Activated T-helper 1 cell treated with anti-CD3 and anti-CD28 coated beads, Interleukin-2, amount 50 U/mL, for 16 hours (primary cell): ENCODE data around the gene SLC35G1.

Experiments
- DNase-seq, 2 donors: peaks; one replicate each; pipeline ENCODE4 v3.0.0-alpha.2; 2020; ENCODE audit warnings: low read depth in 1 of 2, low spot score in 1 of 2

Gene SLC35G1

GRCh38 chr10:93893646-93894515 is at the start of gene SLC35G1:
Gene SLC35G1 (plus strand): TSS chr10:93893978. CDS start chr10:93894034, 56 bp downstream.
- peak; percentile 43 to 54 for DNase-seq

GRCh38 chr10:93844979-93845626 is 48.7 kb upstream of the SLC35G1 start:
- no peak for DNase-seq

GRCh38 chr10:93849593-93849992 is 44.2 kb upstream of the SLC35G1 start:
- DNase-seq: no peak

- no peak for DNase-seq
These were observed 43.5 kb upstream of the SLC35G1 start for GRCh38 chr10:93850031-93851015.

- no peak for DNase-seq
These were observed 42.6 kb upstream of the SLC35G1 start for GRCh38 chr10:93851169-93851568.

- no peak for DNase-seq
These were observed 41.2 kb upstream of the SLC35G1 start for GRCh38 chr10:93852476-93853095.

- no peak for DNase-seq
These were observed 38.8 kb upstream of the SLC35G1 start for GRCh38 chr10:93854975-93855374.

- no peak for DNase-seq
These were observed 37.2 kb upstream of the SLC35G1 start for GRCh38 chr10:93856349-93857145.

- no peak for DNase-seq
These were observed 34.6 kb upstream of the SLC35G1 start for GRCh38 chr10:93859049-93859655.

GRCh38 chr10:93861825-93862224 is 32.0 kb upstream of the SLC35G1 start:
- DNase-seq: no peak

- no peak for DNase-seq
These were observed 27.9 kb upstream of the SLC35G1 start for GRCh38 chr10:93865794-93866425.

GRCh38 chr10:93867525-93867924 is 26.3 kb upstream of the SLC35G1 start:
- no peak for DNase-seq

GRCh38 chr10:93871671-93872204 is 22.0 kb upstream of the SLC35G1 start:
- DNase-seq: no peak

- no peak for DNase-seq
These were observed 21.2 kb upstream of the SLC35G1 start for GRCh38 chr10:93872375-93873158.

GRCh38 chr10:93873420-93874115 is 20.2 kb upstream of the SLC35G1 start:
- DNase-seq: no peak

GRCh38 chr10:93874309-93875031 is 19.3 kb upstream of the SLC35G1 start:
- no peak for DNase-seq

- no peak for DNase-seq
These were observed 18.8 kb upstream of the SLC35G1 start for GRCh38 chr10:93875032-93875358.
